Endothelial cell of umbilical vein (primary cell): ENCODE results near the gene LARGE1. TPM values are rescaled to one million over a fixed set of nuclear protein-coding genes. Genes with fewer than 3 reads are reported as not detected.

ENCODE experiments used
- BruUV-seq: library from RNA; stranded (reverse); fragments of 400-500 nt; replicated peaks from 2 replicates; lab custom pipeline; 2021; lab: Mats Ljungman, UMichigan
- CTCF ChIA-PET: fragments of 300-600, 350-600 bp; sonication (Branson Sonifier 250); formaldehyde crosslinking; loops from one replicate; lab custom pipeline; 2021; ENCODE audit warnings: antibody characterized with exemption, inconsistent platforms; lab: Charles Lee
- POLR2A ChIA-PET: fragments of 300-600, 350-600 bp; sonication (Branson Sonifier 250); formaldehyde crosslinking; loops from one replicate; lab custom pipeline; 2021; ENCODE audit warnings: antibody characterized with exemption, inconsistent platforms; lab: Charles Lee
- DNase-seq: peaks from one replicate; pipeline ENCODE4 v3.0.0-alpha.2; 2011; ENCODE audit warnings: low read depth, low spot score
- FAIRE-seq: peaks from 2 replicates; lab custom pipeline; 2011; peaks lifted over from hg19 to GRCh38; lab: Jason Lieb, UNC
- H2AFZ ChIP-seq: 2 replicates; pipeline ENCODE4 v1.6.0; 2012; ENCODE audit warnings: low read depth, low read length, control low read depth, inconsistent platforms
- H3K27ac ChIP-seq: 2 replicates; pipeline ENCODE4 v1.5.1; 2011; ENCODE audit warnings: low read depth, mild to moderate bottlenecking, control low read depth, low read length, moderate library complexity; ENCODE audit not compliant: insufficient read depth
- H3K27me3 ChIP-seq, 2 experiments: 2 replicates each; pipeline versions ENCODE4 v1.6.0 to v1.6.1; 2011; ENCODE audit warnings: low read length in 2 of 2, mixed read lengths in 1 of 2; ENCODE audit not compliant: control insufficient read depth in 2 of 2, insufficient read depth in 2 of 2
- H3K36me3 ChIP-seq, 2 experiments: 2 replicates in 1 of 2; 3 replicates in 1 of 2; pipeline ENCODE4 v1.5.1; 2011; ENCODE audit warnings: low read length in 2 of 2, mild to moderate bottlenecking in 1 of 2, moderate library complexity in 1 of 2; ENCODE audit not compliant: control insufficient read depth in 2 of 2, insufficient read depth in 2 of 2; ENCODE audit errors: extremely low read depth in 1 of 2
- H3K4me1 ChIP-seq: 3 replicates; pipeline ENCODE4 v1.5.1; 2011; ENCODE audit warnings: mild to moderate bottlenecking, low read length; ENCODE audit not compliant: control insufficient read depth, insufficient read depth; ENCODE audit errors: extremely low read depth
- H3K4me2 ChIP-seq: 2 replicates; pipeline ENCODE4 v1.6.1; 2011; ENCODE audit warnings: low read length, control low read depth, mixed read lengths; ENCODE audit not compliant: insufficient read depth
- H3K4me3 ChIP-seq, 3 experiments: fragments of 200-600 bp in 1 of 3; sonication (generic), shearing (Covaris generic) in 1 of 3; replicated peaks in 1 of 3; 2 replicates each; pipeline ENCODE4 v1.5.1; 2011 to 2016; ENCODE audit warnings: control low read depth in 3 of 3, low read length in 3 of 3, mild to moderate bottlenecking in 2 of 3, inconsistent platforms in 1 of 3, low read depth in 1 of 3, moderate library complexity in 1 of 3; ENCODE audit not compliant: insufficient read depth in 1 of 3
- H3K79me2 ChIP-seq: 2 replicates; pipeline ENCODE4 v1.6.0; 2012; ENCODE audit warnings: low read length, inconsistent platforms; ENCODE audit not compliant: control insufficient read depth, insufficient read depth
- H3K9ac ChIP-seq: replicated peaks from 2 replicates; pipeline ENCODE3; 2011; ENCODE audit warnings: low read length, control low read depth; ENCODE audit not compliant: insufficient read depth; ENCODE audit errors: extremely low read depth
- H3K9me1 ChIP-seq: replicated peaks from 3 replicates; pipeline ENCODE4 v1.6.0; 2011; ENCODE audit warnings: mild to moderate bottlenecking, low read length; ENCODE audit not compliant: control insufficient read depth, insufficient read depth; ENCODE audit errors: extremely low read depth
- H3K9me3 ChIP-seq: replicated peaks from 2 replicates; pipeline ENCODE4 v1.5.1; 2012; ENCODE audit warnings: low read length, inconsistent platforms; ENCODE audit not compliant: control insufficient read depth, insufficient read depth
- H4K20me1 ChIP-seq: replicated peaks from 2 replicates; pipeline ENCODE3; 2011; ENCODE audit warnings: mild to moderate bottlenecking, low read length; ENCODE audit not compliant: control insufficient read depth, insufficient read depth; ENCODE audit errors: extremely low read depth
- CTCF ChIP-seq, 2 donors: IDR thresholded peaks; 1 replicate in 1 of 2; 2 replicates in 1 of 2; pipeline ENCODE4 v1.5.1; 2011; ENCODE audit warnings: low read length in 2 of 2, mild to moderate bottlenecking in 2 of 2, moderate library complexity in 2 of 2, control low read depth in 1 of 2, inconsistent platforms in 1 of 2, low read depth in 1 of 2; ENCODE audit not compliant: insufficient read depth in 1 of 2; ENCODE audit errors: extremely low read depth in 1 of 2
- EZH2 ChIP-seq: IDR thresholded peaks from 2 replicates; pipeline ENCODE4 v1.6.1; 2012; ENCODE audit warnings: borderline replicate concordance, low read depth, mild to moderate bottlenecking, moderate library complexity, low read length, inconsistent platforms; ENCODE audit not compliant: severe bottlenecking
- FOS ChIP-seq: IDR thresholded peaks from 2 replicates; pipeline ENCODE4 v1.6.1; 2011; ENCODE audit warnings: mild to moderate bottlenecking, low read length, moderate library complexity, borderline replicate concordance; ENCODE audit not compliant: insufficient read depth
- GATA2 ChIP-seq: IDR thresholded peaks from 2 replicates; pipeline ENCODE4 v1.7.0; 2011; ENCODE audit warnings: low read depth, mild to moderate bottlenecking, moderate library complexity, mixed read lengths, low read length; ENCODE audit not compliant: insufficient read length, insufficient read depth
- JUN ChIP-seq: IDR thresholded peaks from 2 replicates; pipeline ENCODE4 v1.6.1; 2011; ENCODE audit warnings: borderline replicate concordance, low read depth; ENCODE audit not compliant: insufficient read length, insufficient read depth
- MAX ChIP-seq: IDR thresholded peaks from 2 replicates; pipeline ENCODE4 v1.6.1; 2011; ENCODE audit not compliant: insufficient read depth, insufficient read length
- MYC ChIP-seq: IDR thresholded peaks from one replicate; pipeline ENCODE4 v1.6.1; 2011; ENCODE audit warnings: mild to moderate bottlenecking, low read depth, low read length
- POLR2A ChIP-seq: IDR thresholded peaks from 2 replicates; pipeline ENCODE4 v1.6.1; 2012; ENCODE audit warnings: low read depth, mild to moderate bottlenecking, control low read depth, low read length
- POLR2AphosphoS5 ChIP-seq: IDR thresholded peaks from 2 replicates; pipeline ENCODE4 v1.6.1; 2012; ENCODE audit warnings: low read depth, mild to moderate bottlenecking, control low read depth, low read length, moderate library complexity; ENCODE audit not compliant: insufficient read depth
- dilution Hi-C: fragments of 300-500 bp; cut with MboI; formaldehyde crosslinking; loops from one replicate; pipeline ENCODE4 v1.15.0; 2019; ENCODE audit warnings: low sequenced_read_pairs; ENCODE audit not compliant: extremely low pct_ligation_motif_present
- intact Hi-C: fragments of 100-400 bp; cut with micrococcal nuclease; formaldehyde crosslinking; loops from one replicate; pipeline ENCODE4 v1.10.0; 2022
- polyA plus RNA-seq, 4 experiments: library from polyadenylated mRNA; depleted of rRNA in 3 of 4; stranded (reverse) in 3 of 4; unstranded in 1 of 4; fragments of >200 nt; gene quantifications; 2 replicates each; pipeline versions ENCODE4 v1.2.1 to v1.2.3, GENCODE V29; 2011 to 2012; ENCODE audit warnings: missing spikeins in 1 of 4
- total RNA-seq: library from RNA; stranded (reverse); gene quantifications from 2 replicates; pipeline ENCODE4 v1.2.3, GENCODE V29; 2021

LARGE1 gene
- total and polyA plus RNA-seq, 2 donors (not counting 3 experiments of a cell fraction or from before 2014, with no cell fraction given) = 0.95 to 4.4 TPM

GRCh38 chr22:33781411-33781810 is 138.9 kb downstream of the LARGE1 start:
- TF ChIP-seq GATA2 = no peak
- no peak for TF ChIP-seq FOS
- TF ChIP-seq MYC = no peak
- TF ChIP-seq MAX = no peak
- no peak for TF ChIP-seq POLR2A
- TF ChIP-seq JUN = no peak
- no peak for TF ChIP-seq POLR2AphosphoS5
- TF ChIP-seq EZH2 = no peak
- no peak for TF ChIP-seq CTCF (IDR thresholded peaks at IDR 0.05; ENCODE audit: extremely low read depth in 1 of 2, insufficient read depth in 1 of 2, low read depth in 1 of 2, low read length in 2 of 2)
- no peak overlapping the region for H3K27ac ChIP-seq
- H3K9me1 ChIP-seq = no peaks in the 10 kb centered on the region
- CTCF ChIA-PET = no interaction called here
- POLR2A ChIA-PET = no interaction called here
- H3K36me3 ChIP-seq = no peaks in the 10 kb centered on the region
- dilution Hi-C loops = no loop called here
- no peak overlapping the region for H3K9ac ChIP-seq
- no TSS peak for BruUV-seq
- DNase-seq (no peak), FAIRE-seq (no peak)
- no peaks in the 10 kb centered on the region for H3K4me1 ChIP-seq
- H3K9me3 ChIP-seq = peaks cover 6% of the 10 kb centered on the region
- no peak overlapping the region for H3K4me3 ChIP-seq
- intact Hi-C loops = no loop called here
- no peaks in the 10 kb centered on the region for H4K20me1 ChIP-seq
- H3K79me2 ChIP-seq = no peaks in the 10 kb centered on the region
- H2AFZ ChIP-seq = no peak overlapping the region
- H3K4me2 ChIP-seq = no peak overlapping the region
- H3K27me3 ChIP-seq = no peaks in the 10 kb centered on the region
